ENCODE measurements around the gene MAST4.

DNA sequence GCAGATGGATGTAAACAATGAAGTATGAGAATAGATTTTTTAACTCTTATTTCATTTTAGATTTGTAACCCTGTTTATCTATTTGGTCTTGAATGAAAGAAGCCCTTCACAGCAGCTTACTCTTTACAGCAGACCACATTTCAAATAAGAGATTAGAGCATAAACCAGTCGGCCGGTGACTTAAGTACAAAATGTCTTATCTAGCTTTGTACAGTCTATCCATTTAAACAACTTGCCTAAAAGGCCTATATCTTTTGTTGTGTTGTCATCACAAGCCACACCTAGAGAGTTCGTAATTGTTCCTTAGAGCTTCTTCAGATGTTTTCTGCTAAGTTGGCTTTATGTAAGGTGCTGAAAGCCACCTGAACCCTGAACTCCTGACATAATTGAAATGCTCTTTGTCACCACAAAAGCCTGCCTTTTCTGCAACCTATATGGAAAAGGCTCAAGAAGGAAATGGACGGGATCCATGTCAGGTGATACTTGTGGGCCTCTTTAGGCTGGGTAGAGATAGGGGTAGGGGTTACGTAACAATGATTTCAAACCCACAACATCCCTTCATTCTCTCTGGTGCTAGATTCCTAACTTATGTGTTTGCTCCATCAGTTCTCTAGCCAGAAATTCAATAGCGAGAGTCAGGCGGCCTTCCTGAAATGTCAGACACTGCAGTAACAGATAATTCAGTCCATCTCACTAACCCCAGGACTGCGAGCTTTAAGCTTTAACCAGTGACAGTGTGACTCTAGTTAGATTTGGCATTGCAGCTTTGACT lies 437.9 kb downstream of the MAST4 start:
- TF ChIP-seq FOS (IDR thresholded peaks at IDR 0.05; ENCODE audit: low read depth, low read length), result no peak
- no peak for TF ChIP-seq CTCF (conservative IDR thresholded peaks at IDR 0.05; ENCODE audit: low read depth, low read length)
- TF ChIP-seq RAD21 (IDR thresholded peaks at IDR 0.05; ENCODE audit: low read length), result no peak
- TF ChIP-seq POLR2A (IDR thresholded peaks at IDR 0.05; ENCODE audit: low read depth, low read length), result no peak
- no peak for TF ChIP-seq MAFK (IDR thresholded peaks at IDR 0.05; ENCODE audit: low read depth, low read length)
- TF ChIP-seq CEBPB (IDR thresholded peaks at IDR 0.05; ENCODE audit: low read depth, low read length), result peak; percentile 70
- TF ChIP-seq, protein P1, sequence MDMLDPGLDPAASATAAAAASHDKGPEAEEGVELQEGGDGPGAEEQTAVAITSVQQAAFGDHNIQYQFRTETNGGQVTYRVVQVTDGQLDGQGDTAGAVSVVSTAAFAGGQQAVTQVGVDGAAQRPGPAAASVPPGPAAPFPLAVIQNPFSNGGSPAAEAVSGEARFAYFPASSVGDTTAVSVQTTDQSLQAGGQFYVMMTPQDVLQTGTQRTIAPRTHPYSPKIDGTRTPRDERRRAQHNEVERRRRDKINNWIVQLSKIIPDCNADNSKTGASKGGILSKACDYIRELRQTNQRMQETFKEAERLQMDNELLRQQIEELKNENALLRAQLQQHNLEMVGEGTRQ (IDR thresholded peaks at IDR 0.05; ENCODE audit: low read depth, low read length), result no peak
- TF ChIP-seq BHLHE40 (IDR thresholded peaks at IDR 0.05; ENCODE audit: low read depth, low read length), result no peak
- TF ChIP-seq RCOR1 (IDR thresholded peaks at IDR 0.05; ENCODE audit: insufficient replicate concordance, low read length), result no peak
- TF ChIP-seq SMC3 (IDR thresholded peaks at IDR 0.05; ENCODE audit: low read depth, low read length), result no peak
- TF ChIP-seq ELK1 (IDR thresholded peaks at IDR 0.05; ENCODE audit: borderline replicate concordance, low read depth, low read length), result no peak
- TF ChIP-seq RFX5 (IDR thresholded peaks at IDR 0.05; ENCODE audit: low read depth, low read length), result no peak

All from IMR-90 (cell line).